SK-N-SH (cell line): ENCODE results near the gene FMO1. TPM values are rescaled to one million over a fixed set of nuclear protein-coding genes. Genes with fewer than 3 reads are reported as not detected.

Experiments used
- CTCF ChIA-PET: fragments of 300-600, 350-600 bp; formaldehyde crosslinking; extraction: SDS; loops from one replicate; lab custom pipeline; 2021; lab: Yijun Ruan, JAX
- POLR2A ChIA-PET: fragments of 350-600 bp; sonication (Branson Sonifier 250); formaldehyde crosslinking; extraction: SDS; loops from one replicate; lab custom pipeline; 2020; ENCODE audit warnings: antibody characterized with exemption, inconsistent platforms; lab: Yijun Ruan, JAX
- DNase-seq: peaks from one replicate; pipeline ENCODE4 v3.0.0; 2012
- H2AFZ ChIP-seq: fragments of 200-600 bp; sonication (generic); 2 replicates; pipeline ENCODE4 v1.8.1; 2016; ENCODE audit warnings: antibody characterized with exemption, mild to moderate bottlenecking, low read depth
- H3F3A ChIP-seq: fragments of 200-600 bp; sonication (generic); replicated peaks from 2 replicates; pipeline ENCODE3; 2016; ENCODE audit warnings: antibody characterized with exemption, mild to moderate bottlenecking; ENCODE audit not compliant: insufficient read depth
- H3K27ac ChIP-seq, 2 experiments: fragments of 200-500 bp in 1 of 2; fragments of 200-600 bp in 1 of 2; sonication (Bioruptor generic) in 1 of 2; sonication (generic), shearing (Covaris generic) in 1 of 2; 2 replicates each; pipeline versions ENCODE4 v1.5.1 to v1.6.1; 2014 to 2016; ENCODE audit warnings: low read depth in 2 of 2, inconsistent platforms in 1 of 2, low read length in 1 of 2, mild to moderate bottlenecking in 1 of 2, mixed read lengths in 1 of 2
- H3K27me3 ChIP-seq: fragments of 200-600 bp; sonication (generic), shearing (Covaris generic); 2 replicates; pipeline ENCODE4 v1.6.1; 2016; ENCODE audit warnings: mixed run types; ENCODE audit not compliant: insufficient read depth
- H3K36me3 ChIP-seq, 2 experiments: fragments of 200-500 bp in 1 of 2; fragments of 200-600 bp in 1 of 2; sonication (Bioruptor generic) in 1 of 2; sonication (generic) in 1 of 2; replicated peaks in 1 of 2; 2 replicates each; pipeline versions ENCODE3 to v1.5.1; 2014 to 2016; ENCODE audit warnings: low read length in 1 of 2, mild to moderate bottlenecking in 1 of 2; ENCODE audit not compliant: insufficient read depth in 2 of 2, control insufficient read depth in 1 of 2
- H3K4me1 ChIP-seq, 2 experiments: fragments of 200-500 bp in 1 of 2; fragments of 200-600 bp in 1 of 2; sonication (Bioruptor generic) in 1 of 2; sonication (generic), shearing (Covaris generic) in 1 of 2; 2 replicates each; pipeline versions ENCODE4 v1.5.1 to v1.6.1; 2014 to 2016; ENCODE audit warnings: low read depth in 1 of 2, low read length in 1 of 2, mixed run types in 1 of 2; ENCODE audit not compliant: insufficient read depth in 2 of 2, control insufficient read depth in 1 of 2
- H3K4me2 ChIP-seq: fragments of 200-600 bp; sonication (generic), shearing (Covaris generic); 2 replicates; pipeline ENCODE4 v1.6.1; 2017; ENCODE audit warnings: mixed run types
- H3K4me3 ChIP-seq, 2 experiments: fragments of 200-500 bp in 1 of 2; fragments of 200-600 bp in 1 of 2; sonication (Bioruptor generic) in 1 of 2; sonication (generic), shearing (Covaris generic) in 1 of 2; 2 replicates each; pipeline versions ENCODE4 v1.5.1 to v1.8.1; 2014 to 2016; ENCODE audit warnings: low read depth in 2 of 2, inconsistent platforms in 1 of 2, low read length in 1 of 2, mild to moderate bottlenecking in 1 of 2, mixed read lengths in 1 of 2, moderate library complexity in 1 of 2
- H3K79me2 ChIP-seq: fragments of 200-600 bp; sonication (generic); 2 replicates; pipeline ENCODE4 v1.8.1; 2017; ENCODE audit warnings: mild to moderate bottlenecking; ENCODE audit not compliant: insufficient read depth
- H3K9ac ChIP-seq: fragments of 200-600 bp; sonication (generic); 2 replicates; pipeline ENCODE4 v1.6.1; 2017; ENCODE audit warnings: mixed run types
- H3K9me2 ChIP-seq: fragments of 200-600 bp; sonication (generic); 2 replicates; pipeline ENCODE4 v1.6.1; 2017; ENCODE audit warnings: mixed run types
- H3K9me3 ChIP-seq: fragments of 200-600 bp; sonication (generic); 2 replicates; pipeline ENCODE4 v1.6.1; 2017; ENCODE audit warnings: mixed run types, mild to moderate bottlenecking, moderate library complexity
- H4K20me1 ChIP-seq: fragments of 200-600 bp; sonication (generic); 2 replicates; pipeline ENCODE4 v1.6.1; 2017; ENCODE audit warnings: mild to moderate bottlenecking, mixed run types; ENCODE audit not compliant: insufficient read depth
- FOSL2 ChIP-seq: IDR thresholded peaks from 2 replicates; pipeline ENCODE4 v1.4.0; 2012; ENCODE audit warnings: low read depth, mild to moderate bottlenecking, moderate library complexity, borderline replicate concordance
- GABPA ChIP-seq: IDR thresholded peaks from 2 replicates; pipeline ENCODE4 v1.4.0; 2012; ENCODE audit warnings: low read depth, mild to moderate bottlenecking
- GATA2 ChIP-seq: sonication (generic); formaldehyde crosslinking; IDR thresholded peaks from 2 replicates; pipeline ENCODE4 v1.5.0; 2020; ENCODE audit warnings: mild to moderate bottlenecking, missing genetic modification reagents
- NRF1 ChIP-seq: IDR thresholded peaks from 2 replicates; pipeline ENCODE4 v1.6.1; 2012; ENCODE audit warnings: low read depth, mild to moderate bottlenecking, low read length
- RCOR1 ChIP-seq: fragments of 150-350 bp; IDR thresholded peaks from 2 replicates; pipeline ENCODE4 v1.6.1; 2017; ENCODE audit warnings: antibody characterized with exemption, low read length
- SIN3A ChIP-seq: IDR thresholded peaks from 2 replicates; pipeline ENCODE4 v1.6.1; 2012; ENCODE audit warnings: low read depth, mild to moderate bottlenecking, low read length, moderate library complexity, borderline replicate concordance
- USF2 ChIP-seq: fragments of 150-350 bp; IDR thresholded peaks from 2 replicates; pipeline ENCODE4 v1.6.1; 2017; ENCODE audit warnings: antibody characterized with exemption, low read length, low read depth, borderline replicate concordance
- ZBTB33 ChIP-seq: IDR thresholded peaks from 2 replicates; pipeline ENCODE4 v1.4.0; 2012; ENCODE audit warnings: low read depth, borderline replicate concordance
- WGBS: methylation state at CpG from one replicate; pipeline ENCODE4 v1.1.6; 2017; ENCODE audit warnings: low lambda C conversion rate; 5-methylcytosine and 5-hydroxymethylcytosine counted together
- polyA plus RNA-seq, 3 experiments: library from polyadenylated mRNA; depleted of rRNA; stranded (reverse); fragments of >200 nt; gene quantifications; 2 replicates each; pipeline ENCODE4 v1.2.3, GENCODE V29; 2012
- TF ChIP-seq, protein P1 (sequence below): IDR thresholded peaks from 2 replicates; pipeline ENCODE4; 2012
- TF ChIP-seq, protein P2 (sequence below): fragments of 200-600 bp; sonication (generic); IDR thresholded peaks from 2 replicates; pipeline ENCODE4 v1.6.1; 2017; ENCODE audit warnings: antibody characterized with exemption, mild to moderate bottlenecking, moderate library complexity

Gene FMO1
- polyA plus RNA-seq, 1 of the 3 experiments (the other 2 are of a cell fraction), result not detected

- 8% methylated on average over 3 of the region's 3 CpGs for WGBS
- H3K79me2 ChIP-seq, result no peaks in the 10 kb centered on the region
- no peaks in the 10 kb centered on the region for H3K9me3 ChIP-seq
- H3K9me2 ChIP-seq, result no peaks in the 10 kb centered on the region
- no peaks in the 10 kb centered on the region for H4K20me1 ChIP-seq
- no peak for DNase-seq
- no peaks in the 10 kb centered on the region for H3K36me3 ChIP-seq
- H3K4me1 ChIP-seq, result no peaks in the 10 kb centered on the region; a peak in 1 of 4 replicates
- H3K9ac ChIP-seq, result no peak overlapping the region
- CTCF ChIA-PET, result no interaction called here
- no peaks in the 10 kb centered on the region for H3F3A ChIP-seq
- H3K4me2 ChIP-seq, result no peak overlapping the region
- H2AFZ ChIP-seq, result no peak overlapping the region
- H3K27me3 ChIP-seq, result peaks cover 13% of the 10 kb centered on the region; the same call in 1 of the 2 replicates
- H3K4me3 ChIP-seq, result no peak overlapping the region
- H3K27ac ChIP-seq, result no peak overlapping the region
- POLR2A ChIA-PET, result no interaction called here
- no peak for TF ChIP-seq USF2
- no peak for TF ChIP-seq NRF1
- TF ChIP-seq, all 33 proteins: peak for 0
Measured at GRCh38 chr1:171310661-171311087, 62.4 kb downstream of the FMO1 start.

DNA sequence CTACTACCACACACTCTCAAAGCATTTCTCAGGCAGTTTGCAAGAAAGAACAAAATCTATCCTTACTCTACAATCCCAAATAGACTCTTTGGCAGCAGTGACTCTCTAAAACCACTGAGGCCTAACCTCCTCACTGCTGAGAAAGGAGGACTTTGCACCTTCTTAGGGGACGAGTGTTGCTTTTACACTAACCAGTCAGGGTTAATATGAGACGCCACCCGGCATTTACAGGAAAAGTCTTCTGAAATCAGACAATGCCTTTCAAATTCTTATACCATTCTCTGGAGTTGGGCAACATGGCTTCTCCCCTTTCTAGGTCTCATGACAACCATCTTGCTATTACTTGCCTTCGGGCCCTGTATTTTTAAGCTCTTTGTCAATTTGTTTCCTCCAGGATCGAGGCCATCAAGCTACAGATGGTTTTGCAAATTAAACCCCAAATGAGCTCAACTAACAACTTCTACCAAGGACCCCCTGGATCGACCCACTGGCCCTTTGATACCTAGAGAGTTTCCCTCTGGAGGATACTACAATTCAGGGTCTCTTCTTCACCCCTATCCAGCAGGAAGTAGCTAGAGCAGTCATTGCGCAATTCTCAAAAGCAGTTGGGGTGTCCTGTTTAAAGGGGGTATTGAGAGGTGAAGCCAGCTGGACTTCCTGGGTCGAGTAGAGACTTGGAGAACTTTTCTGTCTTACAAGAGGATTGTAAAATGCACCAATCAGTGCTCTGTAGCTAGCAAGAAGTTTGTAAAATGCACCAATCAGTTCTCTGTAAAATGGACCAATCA is 63.7 kb downstream of the FMO1 start:
- Histone ChIP-seq H4K20me1 (no peaks in the 10 kb centered on the region), H3K9me3 (no peaks in the 10 kb centered on the region), H3K9me2 (no peaks in the 10 kb centered on the region), H3K4me2 (no peak overlapping the region), H2AFZ (no peak overlapping the region), H3K4me3 (no peak overlapping the region), H3K4me1 (no peaks in the 10 kb centered on the region; a peak in 1 of 4 replicates), H3F3A (no peaks in the 10 kb centered on the region), H3K36me3 (no peaks in the 10 kb centered on the region), H3K79me2 (no peaks in the 10 kb centered on the region), H3K27me3 (peaks cover 4% of the 10 kb centered on the region; the same call in 1 of the 2 replicates), H3K27ac (no peak overlapping the region), H3K9ac (no peak overlapping the region)
- no peak for TF ChIP-seq GABPA
- no peak for TF ChIP-seq RCOR1
- TF ChIP-seq, protein P1, sequence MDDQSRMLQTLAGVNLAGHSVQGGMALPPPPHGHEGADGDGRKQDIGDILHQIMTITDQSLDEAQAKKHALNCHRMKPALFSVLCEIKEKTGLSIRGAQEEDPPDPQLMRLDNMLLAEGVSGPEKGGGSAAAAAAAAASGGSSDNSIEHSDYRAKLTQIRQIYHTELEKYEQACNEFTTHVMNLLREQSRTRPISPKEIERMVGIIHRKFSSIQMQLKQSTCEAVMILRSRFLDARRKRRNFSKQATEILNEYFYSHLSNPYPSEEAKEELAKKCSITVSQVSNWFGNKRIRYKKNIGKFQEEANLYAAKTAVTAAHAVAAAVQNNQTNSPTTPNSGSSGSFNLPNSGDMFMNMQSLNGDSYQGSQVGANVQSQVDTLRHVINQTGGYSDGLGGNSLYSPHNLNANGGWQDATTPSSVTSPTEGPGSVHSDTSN, result no peak
- no peak for TF ChIP-seq FOSL2
- TF ChIP-seq SIN3A, result no peak
- TF ChIP-seq ZBTB33, result no peak
- TF ChIP-seq, protein P2, sequence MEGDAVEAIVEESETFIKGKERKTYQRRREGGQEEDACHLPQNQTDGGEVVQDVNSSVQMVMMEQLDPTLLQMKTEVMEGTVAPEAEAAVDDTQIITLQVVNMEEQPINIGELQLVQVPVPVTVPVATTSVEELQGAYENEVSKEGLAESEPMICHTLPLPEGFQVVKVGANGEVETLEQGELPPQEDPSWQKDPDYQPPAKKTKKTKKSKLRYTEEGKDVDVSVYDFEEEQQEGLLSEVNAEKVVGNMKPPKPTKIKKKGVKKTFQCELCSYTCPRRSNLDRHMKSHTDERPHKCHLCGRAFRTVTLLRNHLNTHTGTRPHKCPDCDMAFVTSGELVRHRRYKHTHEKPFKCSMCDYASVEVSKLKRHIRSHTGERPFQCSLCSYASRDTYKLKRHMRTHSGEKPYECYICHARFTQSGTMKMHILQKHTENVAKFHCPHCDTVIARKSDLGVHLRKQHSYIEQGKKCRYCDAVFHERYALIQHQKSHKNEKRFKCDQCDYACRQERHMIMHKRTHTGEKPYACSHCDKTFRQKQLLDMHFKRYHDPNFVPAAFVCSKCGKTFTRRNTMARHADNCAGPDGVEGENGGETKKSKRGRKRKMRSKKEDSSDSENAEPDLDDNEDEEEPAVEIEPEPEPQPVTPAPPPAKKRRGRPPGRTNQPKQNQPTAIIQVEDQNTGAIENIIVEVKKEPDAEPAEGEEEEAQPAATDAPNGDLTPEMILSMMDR, result no peak
- no peak for TF ChIP-seq GATA2
- WGBS, result 28% methylated on average over 8 of the region's 8 CpGs
- no peak for DNase-seq
- ChIA-PET POLR2A (no interaction called here), CTCF (interaction anchor here (0.8 to 2.5 kb wide), 2 partner anchors 23 to 345 kb away, joined by 3 to 29 read pairs; no protein-coding TSS in a partner anchor)
